ENCODE measurements around the gene PPIF.

The PPIF gene

DNA sequence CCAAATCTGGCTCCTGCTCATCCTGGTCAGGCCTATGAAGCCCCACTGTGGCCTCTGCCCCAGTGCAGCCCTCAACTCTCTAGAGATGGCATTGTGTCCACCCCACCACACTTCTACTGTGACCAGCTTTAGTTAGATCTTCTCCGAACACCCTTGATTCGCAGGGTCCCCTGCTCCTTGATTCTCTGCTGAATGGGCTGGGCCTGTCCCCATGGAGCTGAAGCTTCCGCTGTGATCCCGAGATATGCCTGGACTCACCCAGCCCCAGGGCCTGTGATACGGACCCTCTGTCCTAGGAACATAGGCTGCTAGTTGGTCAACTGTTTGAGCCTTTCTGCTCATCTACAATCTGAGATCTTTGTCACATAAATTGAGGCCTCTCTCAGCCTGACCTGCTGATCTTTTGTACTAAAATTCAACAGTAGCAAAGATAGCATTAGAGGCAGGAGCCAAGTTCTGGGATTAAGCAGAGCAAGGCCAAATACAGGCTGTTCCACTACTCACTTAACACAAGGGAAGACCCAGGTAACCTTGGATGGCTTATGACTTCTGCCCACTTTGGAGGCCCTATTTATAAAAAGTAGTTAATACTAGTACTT, 6.5 kb upstream of the PPIF start:
- Histone ChIP-seq H2BK5ac (ENCODE audit: low read depth, low read length, poor library complexity, severe bottlenecking) (no peak overlapping the region), H2BK12ac (ENCODE audit: low read length in 2 of 2) (peak overlapping the region; percentile 3 to 59), H3K4ac (ENCODE audit: low read depth in 1 of 2, low read length in 2 of 2) (peak overlapping the region; percentile 35 to 42)

DNA sequence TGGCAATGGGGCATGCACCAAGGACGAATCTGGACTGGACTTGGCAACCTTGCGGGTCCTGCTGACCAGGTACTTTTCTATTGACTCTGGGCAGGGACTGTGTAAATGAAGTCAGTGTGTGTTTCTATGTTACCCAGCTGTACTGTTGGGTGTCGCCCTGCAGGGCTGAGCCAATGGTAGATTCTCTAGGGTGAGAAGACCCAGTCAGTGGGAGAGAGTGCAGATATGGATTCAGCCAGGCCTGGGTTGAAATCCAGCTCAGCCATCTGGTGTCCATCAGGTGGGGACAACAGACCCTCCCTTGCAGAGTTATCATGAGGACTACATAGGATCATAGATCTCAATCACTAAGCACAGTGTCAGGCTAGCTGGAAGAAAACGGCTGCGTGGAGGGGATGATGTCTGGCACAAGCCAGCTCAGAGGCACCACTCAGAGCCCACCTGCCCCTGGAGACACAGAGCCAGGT, 4.9 kb upstream of the PPIF start:
- peak overlapping the region; percentile 26 for H2BK15ac ChIP-seq (ENCODE audit: low read depth, poor library complexity, severe bottlenecking)
- H2BK5ac ChIP-seq (ENCODE audit: low read depth, low read length, poor library complexity, severe bottlenecking) = no peak overlapping the region
- H3K4me1 ChIP-seq (ENCODE audit: control insufficient read depth, insufficient read depth, low read depth, low read length) = peaks cover 12% of the 10 kb centered on the region
- H4K8ac ChIP-seq (ENCODE audit: low read length) = no peak overlapping the region
- no peak overlapping the region for H3K18ac ChIP-seq (ENCODE audit: low read depth in 1 of 2, low read length in 2 of 2)
- DNase-seq = no peak
- H3K14ac ChIP-seq (ENCODE audit: low read length in 2 of 2) = no peak overlapping the region
- H3K23ac ChIP-seq (ENCODE audit: low read length in 2 of 2) = no peak overlapping the region
- H3K4me3 ChIP-seq (ENCODE audit: insufficient read depth in 1 of 2, low read depth in 1 of 2, low read length in 2 of 2) = no peak overlapping the region
- no peaks in the 10 kb centered on the region for H3K79me1 ChIP-seq (replicated peaks; ENCODE audit: low read length, poor library complexity, severe bottlenecking)
- no peak overlapping the region for H2BK120ac ChIP-seq (ENCODE audit: low read depth, low read length)
- no peak overlapping the region for H4K91ac ChIP-seq (ENCODE audit: low read length)
- H3K9ac ChIP-seq (ENCODE audit: low read length) = no peak overlapping the region
- no peak overlapping the region for H3K4ac ChIP-seq (ENCODE audit: low read depth in 1 of 2, low read length in 2 of 2)
- H3K4me2 ChIP-seq (ENCODE audit: low read length, poor library complexity, severe bottlenecking) = no peak overlapping the region
- H2BK12ac ChIP-seq (ENCODE audit: low read length in 2 of 2) = no peak overlapping the region
- H3K27me3 ChIP-seq (ENCODE audit: control insufficient read depth in 1 of 2, insufficient read depth in 1 of 2, low read length in 2 of 2) = no peaks in the 10 kb centered on the region
- no peak overlapping the region for H2AFZ ChIP-seq (ENCODE audit: low read depth, low read length)
- H3K27ac ChIP-seq (ENCODE audit: low read length, poor library complexity, severe bottlenecking) = no peak overlapping the region
- peaks cover 5% of the 10 kb centered on the region for H3K9me3 ChIP-seq (ENCODE audit: control insufficient read depth, low read length)
- H3K36me3 ChIP-seq (ENCODE audit: control insufficient read depth in 1 of 2, insufficient read depth in 2 of 2, low read depth in 1 of 2, low read length in 2 of 2) = no peaks in the 10 kb centered on the region
- no peak overlapping the region for H2AK5ac ChIP-seq (ENCODE audit: low read length, severe bottlenecking)
- WGBS = 93% methylated on average over 5 of the region's 5 CpGs

More for the DNA sequence above, 6.5 kb upstream of the PPIF start:
- Histone ChIP-seq H4K8ac (ENCODE audit: low read length) (peak overlapping the region; percentile 29), H3K9ac (ENCODE audit: low read length) (no peak overlapping the region), H2AK5ac (ENCODE audit: low read length, severe bottlenecking) (no peak overlapping the region), H3K18ac (ENCODE audit: low read depth in 1 of 2, low read length in 2 of 2) (peak overlapping the region in 1 of 2 experiments; percentile 65), H2BK15ac (ENCODE audit: low read depth, poor library complexity, severe bottlenecking) (no peak overlapping the region), H3K9me3 (ENCODE audit: control insufficient read depth, low read length) (peaks cover 5% of the 10 kb centered on the region), H3K36me3 (ENCODE audit: control insufficient read depth in 1 of 2, insufficient read depth in 2 of 2, low read depth in 1 of 2, low read length in 2 of 2) (no peaks in the 10 kb centered on the region), H2BK120ac (ENCODE audit: low read depth, low read length) (no peak overlapping the region), H3K27ac (ENCODE audit: low read length, poor library complexity, severe bottlenecking) (no peak overlapping the region), H3K4me2 (ENCODE audit: low read length, poor library complexity, severe bottlenecking) (no peak overlapping the region), H2AFZ (ENCODE audit: low read depth, low read length) (no peak overlapping the region), H3K4me1 (ENCODE audit: control insufficient read depth, insufficient read depth, low read depth, low read length) (peaks cover 18% of the 10 kb centered on the region), H4K91ac (ENCODE audit: low read length) (peak overlapping the region; percentile 4), H3K27me3 (ENCODE audit: control insufficient read depth in 1 of 2, insufficient read depth in 1 of 2, low read length in 2 of 2) (no peaks in the 10 kb centered on the region), H3K14ac (ENCODE audit: low read length in 2 of 2) (no peak overlapping the region), H3K23ac (ENCODE audit: low read length in 2 of 2) (no peak overlapping the region), H3K4me3 (ENCODE audit: insufficient read depth in 1 of 2, low read depth in 1 of 2, low read length in 2 of 2) (no peak overlapping the region), H3K79me1 (replicated peaks; ENCODE audit: low read length, poor library complexity, severe bottlenecking) (no peaks in the 10 kb centered on the region)
- 95% methylated on average over 5 of the region's 5 CpGs for WGBS
- DNase-seq = no peak

- H2BK15ac ChIP-seq (ENCODE audit: low read depth, poor library complexity, severe bottlenecking) = peak overlapping the region; percentile 3
- H3K23ac ChIP-seq (ENCODE audit: low read length in 2 of 2) = no peak overlapping the region
- peak overlapping the region in 1 of 2 experiments; percentile 23 for H2BK12ac ChIP-seq (ENCODE audit: low read length in 2 of 2)
- H3K4me2 ChIP-seq (ENCODE audit: low read length, poor library complexity, severe bottlenecking) = no peak overlapping the region
- H3K9ac ChIP-seq (ENCODE audit: low read length) = no peak overlapping the region
- no peak overlapping the region for H2AK5ac ChIP-seq (ENCODE audit: low read length, severe bottlenecking)
- no peaks in the 10 kb centered on the region for H3K79me1 ChIP-seq (replicated peaks; ENCODE audit: low read length, poor library complexity, severe bottlenecking)
- no peak overlapping the region for H3K27ac ChIP-seq (ENCODE audit: low read length, poor library complexity, severe bottlenecking)
- H3K14ac ChIP-seq (ENCODE audit: low read length in 2 of 2) = peak overlapping the region in 1 of 2 experiments; percentile 69
- no peak for DNase-seq
- peak overlapping the region; percentile 54 for H4K91ac ChIP-seq (ENCODE audit: low read length)
- H4K8ac ChIP-seq (ENCODE audit: low read length) = no peak overlapping the region
- peaks cover 14% of the 10 kb centered on the region for H3K4me1 ChIP-seq (ENCODE audit: control insufficient read depth, insufficient read depth, low read depth, low read length)
- no peak overlapping the region for H2BK120ac ChIP-seq (ENCODE audit: low read depth, low read length)
- no peak overlapping the region for H2BK5ac ChIP-seq (ENCODE audit: low read depth, low read length, poor library complexity, severe bottlenecking)
- H3K36me3 ChIP-seq (ENCODE audit: control insufficient read depth in 1 of 2, insufficient read depth in 2 of 2, low read depth in 1 of 2, low read length in 2 of 2) = no peaks in the 10 kb centered on the region
- 88% methylated on average over 10 of the region's 10 CpGs for WGBS
- H3K18ac ChIP-seq (ENCODE audit: low read depth in 1 of 2, low read length in 2 of 2) = no peak overlapping the region
- no peak overlapping the region for H2AFZ ChIP-seq (ENCODE audit: low read depth, low read length)
- no peaks in the 10 kb centered on the region for H3K9me3 ChIP-seq (ENCODE audit: control insufficient read depth, low read length)
- H3K27me3 ChIP-seq (ENCODE audit: control insufficient read depth in 1 of 2, insufficient read depth in 1 of 2, low read length in 2 of 2) = no peaks in the 10 kb centered on the region
- no peak overlapping the region for H3K4me3 ChIP-seq (ENCODE audit: insufficient read depth in 1 of 2, low read depth in 1 of 2, low read length in 2 of 2)
- H3K4ac ChIP-seq (ENCODE audit: low read depth in 1 of 2, low read length in 2 of 2) = no peak overlapping the region
These were observed 4.3 kb upstream of the PPIF start for GRCh38 chr10:79342811-79343561.

GRCh38 chr10:79344502-79345195, 2.6 kb upstream of the PPIF start:
- no peaks in the 10 kb centered on the region for H3K27me3 ChIP-seq (ENCODE audit: control insufficient read depth in 1 of 2, insufficient read depth in 1 of 2, low read length in 2 of 2)
- peak overlapping the region in 1 of 2 experiments; percentile 27 for H3K4ac ChIP-seq (ENCODE audit: low read depth in 1 of 2, low read length in 2 of 2)
- 88% methylated on average over 3 of the region's 3 CpGs for WGBS
- no peak overlapping the region for H3K18ac ChIP-seq (ENCODE audit: low read depth in 1 of 2, low read length in 2 of 2)
- H4K91ac ChIP-seq (ENCODE audit: low read length) = no peak overlapping the region
- no peak overlapping the region for H4K8ac ChIP-seq (ENCODE audit: low read length)
- H3K4me2 ChIP-seq (ENCODE audit: low read length, poor library complexity, severe bottlenecking) = no peak overlapping the region
- no peaks in the 10 kb centered on the region for H3K9me3 ChIP-seq (ENCODE audit: control insufficient read depth, low read length)
- H2BK5ac ChIP-seq (ENCODE audit: low read depth, low read length, poor library complexity, severe bottlenecking) = no peak overlapping the region
- peaks cover 31% of the 10 kb centered on the region for H3K4me1 ChIP-seq (ENCODE audit: control insufficient read depth, insufficient read depth, low read depth, low read length)
- H3K79me1 ChIP-seq (replicated peaks; ENCODE audit: low read length, poor library complexity, severe bottlenecking) = peaks cover 11% of the 10 kb centered on the region
- peak overlapping the region in 1 of 2 experiments; percentile 15 for H2BK12ac ChIP-seq (ENCODE audit: low read length in 2 of 2)
- no peak overlapping the region for H2AK5ac ChIP-seq (ENCODE audit: low read length, severe bottlenecking)
- no peak overlapping the region for H2BK120ac ChIP-seq (ENCODE audit: low read depth, low read length)
- no peak overlapping the region for H3K14ac ChIP-seq (ENCODE audit: low read length in 2 of 2)
- no peak overlapping the region for H3K23ac ChIP-seq (ENCODE audit: low read length in 2 of 2)
- no peak overlapping the region for H3K27ac ChIP-seq (ENCODE audit: low read length, poor library complexity, severe bottlenecking)
- no peak overlapping the region for H2BK15ac ChIP-seq (ENCODE audit: low read depth, poor library complexity, severe bottlenecking)
- H3K9ac ChIP-seq (ENCODE audit: low read length) = no peak overlapping the region
- no peak for DNase-seq
- H3K36me3 ChIP-seq (ENCODE audit: control insufficient read depth in 1 of 2, insufficient read depth in 2 of 2, low read depth in 1 of 2, low read length in 2 of 2) = peaks cover 10 to 11% of the 10 kb centered on the region in 2 experiments
- H3K4me3 ChIP-seq (ENCODE audit: insufficient read depth in 1 of 2, low read depth in 1 of 2, low read length in 2 of 2) = no peak overlapping the region
- H2AFZ ChIP-seq (ENCODE audit: low read depth, low read length) = no peak overlapping the region
